ENCODE measurements around the gene EXOC3L2.

EXOC3L2 gene

GRCh38 chr19:45163751-45164460 lies 81.3 kb downstream of the EXOC3L2 start:
- no peak for DNase-seq (ENCODE audit: low read depth)
- no peak overlapping the region for H3K4me3 ChIP-seq (ENCODE audit: low read depth, low read length)
- TF ChIP-seq, protein P1, sequence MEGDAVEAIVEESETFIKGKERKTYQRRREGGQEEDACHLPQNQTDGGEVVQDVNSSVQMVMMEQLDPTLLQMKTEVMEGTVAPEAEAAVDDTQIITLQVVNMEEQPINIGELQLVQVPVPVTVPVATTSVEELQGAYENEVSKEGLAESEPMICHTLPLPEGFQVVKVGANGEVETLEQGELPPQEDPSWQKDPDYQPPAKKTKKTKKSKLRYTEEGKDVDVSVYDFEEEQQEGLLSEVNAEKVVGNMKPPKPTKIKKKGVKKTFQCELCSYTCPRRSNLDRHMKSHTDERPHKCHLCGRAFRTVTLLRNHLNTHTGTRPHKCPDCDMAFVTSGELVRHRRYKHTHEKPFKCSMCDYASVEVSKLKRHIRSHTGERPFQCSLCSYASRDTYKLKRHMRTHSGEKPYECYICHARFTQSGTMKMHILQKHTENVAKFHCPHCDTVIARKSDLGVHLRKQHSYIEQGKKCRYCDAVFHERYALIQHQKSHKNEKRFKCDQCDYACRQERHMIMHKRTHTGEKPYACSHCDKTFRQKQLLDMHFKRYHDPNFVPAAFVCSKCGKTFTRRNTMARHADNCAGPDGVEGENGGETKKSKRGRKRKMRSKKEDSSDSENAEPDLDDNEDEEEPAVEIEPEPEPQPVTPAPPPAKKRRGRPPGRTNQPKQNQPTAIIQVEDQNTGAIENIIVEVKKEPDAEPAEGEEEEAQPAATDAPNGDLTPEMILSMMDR (conservative IDR thresholded peaks at IDR 0.05; ENCODE audit: low read depth, low read length): no peak

DNA sequence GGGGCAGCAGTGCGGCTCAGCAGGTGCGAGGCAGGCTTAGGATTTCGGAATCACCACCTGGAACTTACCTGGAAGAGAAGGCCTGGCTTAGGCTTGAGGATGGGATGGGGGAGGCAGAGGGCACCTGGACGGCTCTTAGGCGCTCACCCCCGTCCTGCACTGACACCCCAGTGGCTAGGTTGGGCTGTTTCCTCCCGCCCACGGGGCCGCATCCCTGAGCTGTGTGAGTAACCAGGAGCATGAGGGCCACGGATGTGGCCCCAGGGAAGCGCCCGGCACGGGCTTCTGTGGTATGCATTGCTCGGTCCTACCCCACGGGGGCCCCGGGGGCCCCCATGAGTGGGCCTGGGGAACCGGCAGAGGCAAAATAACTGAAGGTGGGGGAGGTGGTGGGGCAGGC lies 82.1 kb downstream of the EXOC3L2 start:
- no peak overlapping the region for H3K4me3 ChIP-seq (ENCODE audit: low read depth, low read length)
- TF ChIP-seq, protein P1 (conservative IDR thresholded peaks at IDR 0.05; ENCODE audit: low read depth, low read length): no peak
- DNase-seq (ENCODE audit: low read depth): no peak

DNA sequence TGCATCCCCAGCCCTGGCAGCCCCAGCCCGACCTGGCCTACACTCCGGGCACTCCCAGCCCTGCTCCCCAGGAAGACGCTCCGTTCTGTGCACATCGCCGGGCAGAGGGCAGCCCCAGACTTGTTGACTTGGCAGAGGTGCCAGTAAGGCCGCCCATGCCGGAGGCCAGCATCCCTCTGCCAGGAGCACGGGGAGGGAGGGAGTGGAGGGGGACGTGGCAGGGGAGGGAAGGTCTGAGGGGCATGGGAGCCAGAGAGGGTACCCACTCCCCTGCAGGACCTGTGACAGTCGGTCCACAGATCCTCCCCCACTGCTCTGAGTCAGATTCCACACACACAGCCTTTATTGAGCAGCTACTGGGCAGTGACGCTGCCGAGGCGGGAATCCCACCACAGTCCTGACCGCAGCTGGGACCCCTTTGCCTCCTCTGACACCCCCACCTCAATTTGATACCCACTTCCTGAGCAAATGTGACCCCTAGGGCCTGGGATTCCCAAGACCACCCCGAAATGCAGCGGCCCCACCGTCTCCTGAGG lies 82.5 kb downstream of the EXOC3L2 start:
- TF ChIP-seq, protein P1 (conservative IDR thresholded peaks at IDR 0.05; ENCODE audit: low read depth, low read length): no peak
- DNase-seq (ENCODE audit: low read depth): no peak
- no peak overlapping the region for H3K4me3 ChIP-seq (ENCODE audit: low read depth, low read length)
